Lower leg skin (tissue), 3 donors: ENCODE data around the gene TTC38.
"Not testable (repeated sequence)": the region's sequence is repeated elsewhere in the genome, so short reads cannot be mapped to it uniquely, and the experiment has no call there.

Source experiments
- POLR2A ChIP-seq, 2 donors: fragments of 450-650 bp; IDR thresholded peaks; one replicate each; pipeline ENCODE4 v1.6.1; 2016 to 2017; ENCODE audit warnings: antibody characterized with exemption in 2 of 2, mild to moderate bottlenecking in 1 of 2, moderate library complexity in 1 of 2
- TF ChIP-seq, protein P1 (sequence below), 3 donors: fragments of 450-650 bp; IDR thresholded peaks; one replicate each; pipeline ENCODE4 v1.5.1; 2016; ENCODE audit warnings: antibody characterized with exemption in 3 of 3, mild to moderate bottlenecking in 3 of 3, moderate library complexity in 2 of 3

DNA sequence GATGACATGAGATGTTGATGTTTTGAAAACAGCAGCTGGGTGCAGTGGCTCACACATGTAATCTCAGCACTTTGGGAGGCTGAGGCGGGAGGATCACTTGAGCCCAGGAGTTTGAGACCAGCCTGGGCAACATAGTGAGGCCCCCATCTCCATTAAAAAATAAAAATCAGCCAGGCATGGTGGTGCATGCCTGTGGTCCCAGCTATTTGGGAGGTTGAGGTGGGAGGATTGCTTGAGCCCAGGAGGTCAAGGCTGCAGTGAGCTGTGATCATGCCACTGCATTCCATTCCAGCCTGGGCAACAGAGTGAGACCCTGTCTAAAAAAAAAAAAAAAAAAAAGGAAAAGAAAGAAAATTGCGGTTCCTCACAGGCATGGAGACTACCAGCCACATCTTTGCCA, 45.0 kb downstream of the TTC38 start:
- TF ChIP-seq, protein P1, sequence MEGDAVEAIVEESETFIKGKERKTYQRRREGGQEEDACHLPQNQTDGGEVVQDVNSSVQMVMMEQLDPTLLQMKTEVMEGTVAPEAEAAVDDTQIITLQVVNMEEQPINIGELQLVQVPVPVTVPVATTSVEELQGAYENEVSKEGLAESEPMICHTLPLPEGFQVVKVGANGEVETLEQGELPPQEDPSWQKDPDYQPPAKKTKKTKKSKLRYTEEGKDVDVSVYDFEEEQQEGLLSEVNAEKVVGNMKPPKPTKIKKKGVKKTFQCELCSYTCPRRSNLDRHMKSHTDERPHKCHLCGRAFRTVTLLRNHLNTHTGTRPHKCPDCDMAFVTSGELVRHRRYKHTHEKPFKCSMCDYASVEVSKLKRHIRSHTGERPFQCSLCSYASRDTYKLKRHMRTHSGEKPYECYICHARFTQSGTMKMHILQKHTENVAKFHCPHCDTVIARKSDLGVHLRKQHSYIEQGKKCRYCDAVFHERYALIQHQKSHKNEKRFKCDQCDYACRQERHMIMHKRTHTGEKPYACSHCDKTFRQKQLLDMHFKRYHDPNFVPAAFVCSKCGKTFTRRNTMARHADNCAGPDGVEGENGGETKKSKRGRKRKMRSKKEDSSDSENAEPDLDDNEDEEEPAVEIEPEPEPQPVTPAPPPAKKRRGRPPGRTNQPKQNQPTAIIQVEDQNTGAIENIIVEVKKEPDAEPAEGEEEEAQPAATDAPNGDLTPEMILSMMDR (IDR thresholded peaks at IDR 0.05): not testable (repeated sequence)
- not testable (repeated sequence) for TF ChIP-seq POLR2A (IDR thresholded peaks at IDR 0.05)
